Stimulated activated CD4-positive, alpha-beta T cell treated with anti-CD3 and anti-CD28 coated beads, Interleukin-4, amount 100 ng/mL, for 4 hours (primary cell): ENCODE data around the gene FEM1B.

ENCODE experiments used
- DNase-seq, 2 experiments: peaks; one replicate each; pipeline ENCODE4 v3.0.0-alpha.2; 2020

The FEM1B gene

GRCh38 chr15:68286256-68286655 is 8.7 kb downstream of the FEM1B start:
- no peak for DNase-seq

GRCh38 chr15:68289057-68289456 is 11.5 kb downstream of the FEM1B start:
- no peak for DNase-seq

- no peak for DNase-seq
Observed at GRCh38 chr15:68289621-68290352, 12.2 kb downstream of the FEM1B start.

GRCh38 chr15:68290715-68291114 is 13.2 kb downstream of the FEM1B start:
- DNase-seq = no peak

- no peak for DNase-seq
Observed at GRCh38 chr15:68292157-68292781, 14.7 kb downstream of the FEM1B start.

GRCh38 chr15:68292967-68293366 is 15.4 kb downstream of the FEM1B start:
- no peak for DNase-seq

GRCh38 chr15:68295014-68295805 is 17.7 kb downstream of the FEM1B start:
- no peak for DNase-seq

GRCh38 chr15:68298336-68298735 is 20.8 kb downstream of the FEM1B start:
- no peak for DNase-seq

GRCh38 chr15:68298882-68299381 is 21.4 kb downstream of the FEM1B start:
- peak in 1 of 2 experiments; percentile 16 for DNase-seq

- no peak for DNase-seq
Observed at GRCh38 chr15:68299436-68299835, 21.9 kb downstream of the FEM1B start.

GRCh38 chr15:68300115-68300940 is 22.8 kb downstream of the FEM1B start:
- DNase-seq = no peak

- DNase-seq = no peak
Observed at GRCh38 chr15:68301301-68301700, 23.8 kb downstream of the FEM1B start.

- DNase-seq = no peak
Observed at GRCh38 chr15:68302729-68303128, 25.2 kb downstream of the FEM1B start.

GRCh38 chr15:68303134-68303533 is 25.6 kb downstream of the FEM1B start:
- DNase-seq = no peak

GRCh38 chr15:68303560-68304436 is 26.3 kb downstream of the FEM1B start:
- DNase-seq = no peak

GRCh38 chr15:68304589-68305337 is 27.2 kb downstream of the FEM1B start:
- no peak for DNase-seq

GRCh38 chr15:68305420-68305871 is 27.9 kb downstream of the FEM1B start:
- DNase-seq = no peak

- no peak for DNase-seq
Observed at GRCh38 chr15:68307131-68307928, 29.8 kb downstream of the FEM1B start.

- no peak for DNase-seq
Observed at GRCh38 chr15:68309024-68309423, 31.5 kb downstream of the FEM1B start.
